SK-N-SH (cell line): ENCODE data around the gene UBE2E1. TPM values are rescaled to one million over a fixed set of nuclear protein-coding genes. Genes with fewer than 3 reads are reported as not detected.

Experiments
- CTCF ChIA-PET: fragments of 300-600, 350-600 bp; formaldehyde crosslinking; extraction: SDS; loops from one replicate; lab custom pipeline; 2021; lab: Yijun Ruan, JAX
- POLR2A ChIA-PET: fragments of 350-600 bp; sonication (Branson Sonifier 250); formaldehyde crosslinking; extraction: SDS; loops from one replicate; lab custom pipeline; 2020; ENCODE audit warnings: antibody characterized with exemption, inconsistent platforms; lab: Yijun Ruan, JAX
- DNase-seq: peaks from one replicate; pipeline ENCODE4 v3.0.0; 2012
- H2AFZ ChIP-seq: fragments of 200-600 bp; sonication (generic); 2 replicates; pipeline ENCODE4 v1.8.1; 2016; ENCODE audit warnings: antibody characterized with exemption, mild to moderate bottlenecking, low read depth
- H3F3A ChIP-seq: fragments of 200-600 bp; sonication (generic); replicated peaks from 2 replicates; pipeline ENCODE3; 2016; ENCODE audit warnings: antibody characterized with exemption, mild to moderate bottlenecking; ENCODE audit not compliant: insufficient read depth
- H3K27ac ChIP-seq, 2 experiments: fragments of 200-500 bp in 1 of 2; fragments of 200-600 bp in 1 of 2; sonication (Bioruptor generic) in 1 of 2; sonication (generic), shearing (Covaris generic) in 1 of 2; 2 replicates each; pipeline versions ENCODE4 v1.5.1 to v1.6.1; 2014 to 2016; ENCODE audit warnings: low read depth in 2 of 2, inconsistent platforms in 1 of 2, low read length in 1 of 2, mild to moderate bottlenecking in 1 of 2, mixed read lengths in 1 of 2
- H3K27me3 ChIP-seq: fragments of 200-600 bp; sonication (generic), shearing (Covaris generic); 2 replicates; pipeline ENCODE4 v1.6.1; 2016; ENCODE audit warnings: mixed run types; ENCODE audit not compliant: insufficient read depth
- H3K36me3 ChIP-seq, 2 experiments: fragments of 200-500 bp in 1 of 2; fragments of 200-600 bp in 1 of 2; sonication (Bioruptor generic) in 1 of 2; sonication (generic) in 1 of 2; replicated peaks in 1 of 2; 2 replicates each; pipeline versions ENCODE3 to v1.5.1; 2014 to 2016; ENCODE audit warnings: low read length in 1 of 2, mild to moderate bottlenecking in 1 of 2; ENCODE audit not compliant: insufficient read depth in 2 of 2, control insufficient read depth in 1 of 2
- H3K4me1 ChIP-seq, 2 experiments: fragments of 200-500 bp in 1 of 2; fragments of 200-600 bp in 1 of 2; sonication (Bioruptor generic) in 1 of 2; sonication (generic), shearing (Covaris generic) in 1 of 2; 2 replicates each; pipeline versions ENCODE4 v1.5.1 to v1.6.1; 2014 to 2016; ENCODE audit warnings: low read depth in 1 of 2, low read length in 1 of 2, mixed run types in 1 of 2; ENCODE audit not compliant: insufficient read depth in 2 of 2, control insufficient read depth in 1 of 2
- H3K4me2 ChIP-seq: fragments of 200-600 bp; sonication (generic), shearing (Covaris generic); 2 replicates; pipeline ENCODE4 v1.6.1; 2017; ENCODE audit warnings: mixed run types
- H3K4me3 ChIP-seq, 2 experiments: fragments of 200-500 bp in 1 of 2; fragments of 200-600 bp in 1 of 2; sonication (Bioruptor generic) in 1 of 2; sonication (generic), shearing (Covaris generic) in 1 of 2; 2 replicates each; pipeline versions ENCODE4 v1.5.1 to v1.8.1; 2014 to 2016; ENCODE audit warnings: low read depth in 2 of 2, inconsistent platforms in 1 of 2, low read length in 1 of 2, mild to moderate bottlenecking in 1 of 2, mixed read lengths in 1 of 2, moderate library complexity in 1 of 2
- H3K79me2 ChIP-seq: fragments of 200-600 bp; sonication (generic); 2 replicates; pipeline ENCODE4 v1.8.1; 2017; ENCODE audit warnings: mild to moderate bottlenecking; ENCODE audit not compliant: insufficient read depth
- H3K9ac ChIP-seq: fragments of 200-600 bp; sonication (generic); 2 replicates; pipeline ENCODE4 v1.6.1; 2017; ENCODE audit warnings: mixed run types
- H3K9me2 ChIP-seq: fragments of 200-600 bp; sonication (generic); 2 replicates; pipeline ENCODE4 v1.6.1; 2017; ENCODE audit warnings: mixed run types
- H3K9me3 ChIP-seq: fragments of 200-600 bp; sonication (generic); 2 replicates; pipeline ENCODE4 v1.6.1; 2017; ENCODE audit warnings: mixed run types, mild to moderate bottlenecking, moderate library complexity
- H4K20me1 ChIP-seq: fragments of 200-600 bp; sonication (generic); 2 replicates; pipeline ENCODE4 v1.6.1; 2017; ENCODE audit warnings: mild to moderate bottlenecking, mixed run types; ENCODE audit not compliant: insufficient read depth
- CHD2 ChIP-seq: fragments of 150-350 bp; IDR thresholded peaks from 2 replicates; pipeline ENCODE4 v1.6.1; 2018; ENCODE audit warnings: low read length; ENCODE audit not compliant: partially characterized antibody
- EZH2phosphoT487 ChIP-seq: fragments of 200-600 bp; sonication (generic); IDR thresholded peaks from 2 replicates; pipeline ENCODE4 v1.6.1; 2017; ENCODE audit warnings: low read depth, mixed run types, mild to moderate bottlenecking, antibody characterized with exemption, moderate library complexity, borderline replicate concordance
- FOXJ3 ChIP-seq: sonication (generic); formaldehyde crosslinking; IDR thresholded peaks from 2 replicates; pipeline ENCODE4 v1.5.1; 2020; ENCODE audit warnings: mild to moderate bottlenecking, missing genetic modification reagents
- GATA2 ChIP-seq: sonication (generic); formaldehyde crosslinking; IDR thresholded peaks from 2 replicates; pipeline ENCODE4 v1.5.0; 2020; ENCODE audit warnings: mild to moderate bottlenecking, missing genetic modification reagents
- JUND ChIP-seq: IDR thresholded peaks from 2 replicates; pipeline ENCODE4 v1.4.0; 2012
- MEF2A ChIP-seq: IDR thresholded peaks from 2 replicates; pipeline ENCODE4 v1.4.0; 2012; ENCODE audit warnings: low read depth, borderline replicate concordance
- NFIC ChIP-seq: IDR thresholded peaks from 2 replicates; pipeline ENCODE4 v1.4.0; 2012; ENCODE audit warnings: borderline replicate concordance
- PBX3 ChIP-seq: IDR thresholded peaks from 2 replicates; pipeline ENCODE4; 2012
- POLR2AphosphoS5 ChIP-seq: IDR thresholded peaks from 2 replicates; pipeline ENCODE4 v1.6.1; 2012; ENCODE audit warnings: low read depth, low read length
- RCOR1 ChIP-seq: fragments of 150-350 bp; IDR thresholded peaks from 2 replicates; pipeline ENCODE4 v1.6.1; 2017; ENCODE audit warnings: antibody characterized with exemption, low read length
- RFX5 ChIP-seq: IDR thresholded peaks from 2 replicates; pipeline ENCODE4 v1.6.1; 2012; ENCODE audit warnings: mild to moderate bottlenecking, improper control_type of control experiment, low read length
- RXRA ChIP-seq: IDR thresholded peaks from 2 replicates; pipeline ENCODE4 v1.4.0; 2012; ENCODE audit warnings: low read depth, mild to moderate bottlenecking, borderline replicate concordance
- SIN3A ChIP-seq: IDR thresholded peaks from 2 replicates; pipeline ENCODE4 v1.6.1; 2012; ENCODE audit warnings: low read depth, mild to moderate bottlenecking, low read length, moderate library complexity, borderline replicate concordance
- TAF1 ChIP-seq: IDR thresholded peaks from 2 replicates; pipeline ENCODE4 v1.6.1; 2012; ENCODE audit warnings: low read depth, mild to moderate bottlenecking, low read length, moderate library complexity, borderline replicate concordance
- TEAD4 ChIP-seq: IDR thresholded peaks from 2 replicates; pipeline ENCODE4 v1.4.0; 2012; ENCODE audit warnings: mild to moderate bottlenecking, borderline replicate concordance; ENCODE audit not compliant: insufficient read depth
- USF1 ChIP-seq: IDR thresholded peaks from 2 replicates; pipeline ENCODE4 v1.4.0; 2012; ENCODE audit warnings: low read depth, borderline replicate concordance
- USF2 ChIP-seq: fragments of 150-350 bp; IDR thresholded peaks from 2 replicates; pipeline ENCODE4 v1.6.1; 2017; ENCODE audit warnings: antibody characterized with exemption, low read length, low read depth, borderline replicate concordance
- YY1 ChIP-seq: IDR thresholded peaks from 2 replicates; pipeline ENCODE4 v1.4.0; 2012; ENCODE audit warnings: low read depth, mild to moderate bottlenecking
- WGBS: methylation state at CpG from one replicate; pipeline ENCODE4 v1.1.6; 2017; ENCODE audit warnings: low lambda C conversion rate; 5-methylcytosine and 5-hydroxymethylcytosine counted together
- polyA plus RNA-seq, 3 experiments: library from polyadenylated mRNA; depleted of rRNA; stranded (reverse); fragments of >200 nt; gene quantifications; 2 replicates each; pipeline ENCODE4 v1.2.3, GENCODE V29; 2012

UBE2E1 gene
- polyA plus RNA-seq, 1 of the 3 experiments (the other 2 are of a cell fraction) = 59.9 TPM

GRCh38 chr3:23904545-23904944 is 98.8 kb downstream of the UBE2E1 start:
- Histone ChIP-seq H2AFZ (no peak overlapping the region), H3K36me3 (peaks cover 15 to 41% of the 10 kb centered on the region in 2 experiments), H3K9me3 (no peaks in the 10 kb centered on the region), H3K4me3 (no peak overlapping the region), H3K27me3 (no peaks in the 10 kb centered on the region), H3F3A (peaks cover 6% of the 10 kb centered on the region), H3K79me2 (no peaks in the 10 kb centered on the region; the same call in 1 of the 2 replicates), H3K9ac (no peak overlapping the region), H3K4me2 (no peak overlapping the region), H3K9me2 (no peaks in the 10 kb centered on the region), H3K4me1 (no peaks in the 10 kb centered on the region; a peak in 1 of 4 replicates), H4K20me1 (no peaks in the 10 kb centered on the region), H3K27ac (no peak overlapping the region)
- POLR2A ChIA-PET = no interaction called here
- TF ChIP-seq GATA2 (no peak), RFX5 (no peak), EZH2phosphoT487 (no peak), CHD2 (no peak), PBX3 (no peak), RXRA (no peak), JUND (no peak), TEAD4 (no peak), YY1 (no peak), POLR2AphosphoS5 (no peak), SIN3A (no peak), MEF2A (no peak), USF1 (no peak), FOXJ3 (no peak), NFIC (no peak), TAF1 (no peak), RCOR1 (no peak)
- CTCF ChIA-PET = interaction anchor here (0.7 kb wide), 1 partner anchor 40 kb away, joined by 4 read pairs; no protein-coding TSS in a partner anchor
- no peak for DNase-seq

- Histone ChIP-seq H3K27me3 (no peaks in the 10 kb centered on the region), H3K27ac (no peak overlapping the region), H3K36me3 (peaks cover 19 to 42% of the 10 kb centered on the region in 2 experiments), H3K4me1 (peaks cover 0 to 4% of the 10 kb centered on the region in 2 experiments; a peak in 1 of 4 replicates), H3K9ac (no peak overlapping the region), H3K9me2 (no peaks in the 10 kb centered on the region), H4K20me1 (no peaks in the 10 kb centered on the region), H3K79me2 (peaks cover 39% of the 10 kb centered on the region), H3F3A (peaks cover 6% of the 10 kb centered on the region), H3K9me3 (no peaks in the 10 kb centered on the region), H3K4me2 (no peak overlapping the region), H3K4me3 (no peak overlapping the region), H2AFZ (no peak overlapping the region)
- no peak for DNase-seq
- 94% methylated on average over 7 of the region's 7 CpGs for WGBS
- ChIA-PET POLR2A (no interaction called here), CTCF (no interaction called here)
- TF ChIP-seq SIN3A (no peak), RXRA (no peak), CHD2 (no peak), JUND (no peak), YY1 (no peak), USF2 (no peak), RFX5 (no peak)
Measured at GRCh38 chr3:23909341-23909740, 103.6 kb downstream of the UBE2E1 start.
